ENCODE results near the gene CACNA1H. TPM values are rescaled to one million over a fixed set of nuclear protein-coding genes. Genes with fewer than 3 reads are reported as not detected.

Gene CACNA1H
- total RNA-seq, 5 donors from 2014 or later (not counting 1 experiment from before 2014, with no cell fraction given): 3.4 to 8.2 (median 4.8) TPM

GRCh38 chr16:1177053-1177452 is 24.1 kb downstream of the CACNA1H start:
- Histone ChIP-seq H3K27me3 (replicated peaks in 1 of 2; ENCODE audit: control insufficient read depth in 2 of 2, extremely low read depth in 1 of 2, insufficient read depth in 2 of 2, low read length in 1 of 2) (peaks cover 0 to 24% of the 10 kb centered on the region in 2 experiments), H3K4me1 (ENCODE audit: control insufficient read depth in 1 of 2, extremely low read depth in 1 of 2, insufficient read depth in 2 of 2, low read length in 2 of 2) (no peaks in the 10 kb centered on the region), H3K9me3 (no peaks in the 10 kb centered on the region), H3K27ac (ENCODE audit: low read length) (no peak overlapping the region), H3K36me3 (ENCODE audit: control insufficient read depth in 2 of 2, extremely low read depth in 1 of 2, insufficient read depth in 1 of 2, low read length in 1 of 2) (no peaks in the 10 kb centered on the region), H3K4me3 (ENCODE audit: control insufficient read depth in 1 of 2, extremely low read depth in 1 of 2, low read length in 1 of 2) (no peak overlapping the region)
- CTCF ChIA-PET: no interaction called here
- no peaks in the 10 kb centered on the region for H3K36me3 Mint-ChIP-seq
- POLR2A ChIA-PET: no interaction called here
- H3K4me1 Mint-ChIP-seq: no peaks in the 10 kb centered on the region
- peaks cover 0 to 3% of the 10 kb centered on the region in 2 donors for H3K27me3 Mint-ChIP-seq
- no peaks in the 10 kb centered on the region for H3K9me3 Mint-ChIP-seq
- WGBS (ENCODE audit: insufficient coverage): 80% methylated on average over 19 of the region's 19 CpGs
- H3K4me3 Mint-ChIP-seq: no peak overlapping the region
- no peak overlapping the region for H3K27ac Mint-ChIP-seq
- DNase-seq: no peak
- no peak for ATAC-seq (replicated peaks in 1 of 4)

DNA sequence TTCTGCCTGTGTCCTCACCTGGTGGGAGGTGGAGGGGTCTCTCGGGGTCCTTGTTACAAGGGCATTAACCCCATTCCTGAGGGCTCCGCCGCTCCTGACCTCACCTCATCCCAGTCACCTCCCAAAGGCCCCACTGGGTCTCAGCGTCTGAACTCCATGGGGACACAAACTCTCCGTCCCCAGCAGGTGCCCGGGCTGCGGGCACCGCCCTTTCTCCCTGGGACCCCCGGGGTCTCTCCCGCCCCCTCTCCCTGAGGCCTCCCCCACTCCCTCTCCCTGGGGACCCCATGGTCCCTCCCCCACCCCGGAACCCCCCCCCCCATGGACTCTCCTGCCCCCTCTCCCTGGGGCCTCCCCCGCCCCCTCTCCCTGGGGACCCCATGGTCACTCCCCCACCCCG is 24.8 kb downstream of the CACNA1H start:
- ATAC-seq (replicated peaks in 1 of 4): no peak
- no peaks in the 10 kb centered on the region for H3K9me3 ChIP-seq
- 93% methylated on average over 3 of the region's 13 CpGs for WGBS (ENCODE audit: insufficient coverage)
- CTCF ChIA-PET: no interaction called here
- H3K4me1 ChIP-seq (ENCODE audit: control insufficient read depth in 1 of 2, extremely low read depth in 1 of 2, insufficient read depth in 2 of 2, low read length in 2 of 2): no peaks in the 10 kb centered on the region
- DNase-seq: no peak
- Mint-ChIP-seq H3K4me1 (no peaks in the 10 kb centered on the region), H3K27me3 (peaks cover 0 to 3% of the 10 kb centered on the region in 2 donors), H3K36me3 (no peaks in the 10 kb centered on the region), H3K27ac (no peak overlapping the region), H3K9me3 (no peaks in the 10 kb centered on the region), H3K4me3 (no peak overlapping the region)
- H3K27me3 ChIP-seq (replicated peaks in 1 of 2; ENCODE audit: control insufficient read depth in 2 of 2, extremely low read depth in 1 of 2, insufficient read depth in 2 of 2, low read length in 1 of 2): peaks cover 0 to 24% of the 10 kb centered on the region in 2 experiments
- no peak overlapping the region for H3K27ac ChIP-seq (ENCODE audit: low read length)
- no peak overlapping the region for H3K4me3 ChIP-seq (ENCODE audit: control insufficient read depth in 1 of 2, extremely low read depth in 1 of 2, low read length in 1 of 2)
- no peaks in the 10 kb centered on the region for H3K36me3 ChIP-seq (ENCODE audit: control insufficient read depth in 2 of 2, extremely low read depth in 1 of 2, insufficient read depth in 1 of 2, low read length in 1 of 2)
- POLR2A ChIA-PET: no interaction called here

DNA sequence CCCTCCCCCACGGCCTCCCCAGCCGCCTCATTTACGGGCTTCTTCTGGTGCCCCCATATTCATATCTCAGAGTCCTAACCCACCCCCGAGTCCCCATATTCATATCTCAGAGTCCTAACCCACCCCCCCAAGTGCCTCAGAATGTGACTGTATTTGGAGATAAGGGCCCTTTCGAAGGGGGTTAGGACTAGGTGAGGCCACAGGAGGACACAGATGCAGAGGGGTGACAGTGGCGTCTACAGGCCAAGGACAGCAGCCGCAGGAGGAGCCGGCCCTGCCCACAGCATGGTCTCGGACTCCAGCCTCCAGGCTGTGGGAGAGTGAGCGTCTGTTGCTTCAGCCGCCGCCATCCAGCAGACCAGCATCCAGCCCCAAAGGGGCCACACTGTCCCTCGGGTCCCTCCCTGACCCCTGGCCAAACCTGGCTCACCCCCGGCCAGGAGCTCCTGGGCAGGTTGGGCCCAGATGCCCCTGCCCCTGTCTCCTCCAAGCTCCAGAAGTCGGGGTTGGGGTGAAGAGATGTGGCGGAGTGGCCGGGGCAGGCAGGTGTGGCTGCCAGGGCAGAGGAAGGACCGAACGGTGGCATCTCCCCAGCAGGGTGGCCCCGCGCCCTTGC is 25.5 kb downstream of the CACNA1H start:
- no peaks in the 10 kb centered on the region for H3K4me1 ChIP-seq (ENCODE audit: control insufficient read depth in 1 of 2, extremely low read depth in 1 of 2, insufficient read depth in 2 of 2, low read length in 2 of 2)
- DNase-seq (no peak), ATAC-seq (replicated peaks in 1 of 4) (no peak)
- Mint-ChIP-seq H3K27me3 (peaks cover 0 to 3% of the 10 kb centered on the region in 2 donors), H3K27ac (no peak overlapping the region), H3K4me1 (no peaks in the 10 kb centered on the region), H3K4me3 (no peak overlapping the region), H3K9me3 (no peaks in the 10 kb centered on the region), H3K36me3 (no peaks in the 10 kb centered on the region)
- no peaks in the 10 kb centered on the region for H3K36me3 ChIP-seq (ENCODE audit: control insufficient read depth in 2 of 2, extremely low read depth in 1 of 2, insufficient read depth in 1 of 2, low read length in 1 of 2)
- no peak overlapping the region for H3K27ac ChIP-seq (ENCODE audit: low read length)
- no peak overlapping the region for H3K4me3 ChIP-seq (ENCODE audit: control insufficient read depth in 1 of 2, extremely low read depth in 1 of 2, low read length in 1 of 2)
- H3K9me3 ChIP-seq: no peaks in the 10 kb centered on the region
- POLR2A ChIA-PET: no interaction called here
- peaks cover 0 to 24% of the 10 kb centered on the region in 2 experiments for H3K27me3 ChIP-seq (replicated peaks in 1 of 2; ENCODE audit: control insufficient read depth in 2 of 2, extremely low read depth in 1 of 2, insufficient read depth in 2 of 2, low read length in 1 of 2)
- WGBS (ENCODE audit: insufficient coverage): 83% methylated on average over 11 of the region's 21 CpGs
- CTCF ChIA-PET: no interaction called here

GRCh38 chr16:1180549-1181403 is 27.9 kb downstream of the CACNA1H start:
- DNase-seq (no peak), ATAC-seq (replicated peaks in 1 of 4) (no peak)
- POLR2A ChIA-PET: no interaction called here
- H3K36me3 ChIP-seq (ENCODE audit: control insufficient read depth in 2 of 2, extremely low read depth in 1 of 2, insufficient read depth in 1 of 2, low read length in 1 of 2): no peaks in the 10 kb centered on the region
- Mint-ChIP-seq H3K4me3 (no peak overlapping the region), H3K36me3 (no peaks in the 10 kb centered on the region), H3K4me1 (no peaks in the 10 kb centered on the region), H3K27ac (no peak overlapping the region), H3K9me3 (no peaks in the 10 kb centered on the region), H3K27me3 (peaks cover 0 to 3% of the 10 kb centered on the region in 2 donors)
- no peaks in the 10 kb centered on the region for H3K9me3 ChIP-seq
- CTCF ChIA-PET: no interaction called here
- H3K27me3 ChIP-seq (replicated peaks in 1 of 2; ENCODE audit: control insufficient read depth in 2 of 2, extremely low read depth in 1 of 2, insufficient read depth in 2 of 2, low read length in 1 of 2): peaks cover 0 to 33% of the 10 kb centered on the region in 2 experiments
- H3K4me3 ChIP-seq (ENCODE audit: control insufficient read depth in 1 of 2, extremely low read depth in 1 of 2, low read length in 1 of 2): no peak overlapping the region
- WGBS (ENCODE audit: insufficient coverage): 78% methylated on average over 32 of the region's 38 CpGs
- H3K4me1 ChIP-seq (ENCODE audit: control insufficient read depth in 1 of 2, extremely low read depth in 1 of 2, insufficient read depth in 2 of 2, low read length in 2 of 2): no peaks in the 10 kb centered on the region
- H3K27ac ChIP-seq (ENCODE audit: low read length): no peak overlapping the region

DNA sequence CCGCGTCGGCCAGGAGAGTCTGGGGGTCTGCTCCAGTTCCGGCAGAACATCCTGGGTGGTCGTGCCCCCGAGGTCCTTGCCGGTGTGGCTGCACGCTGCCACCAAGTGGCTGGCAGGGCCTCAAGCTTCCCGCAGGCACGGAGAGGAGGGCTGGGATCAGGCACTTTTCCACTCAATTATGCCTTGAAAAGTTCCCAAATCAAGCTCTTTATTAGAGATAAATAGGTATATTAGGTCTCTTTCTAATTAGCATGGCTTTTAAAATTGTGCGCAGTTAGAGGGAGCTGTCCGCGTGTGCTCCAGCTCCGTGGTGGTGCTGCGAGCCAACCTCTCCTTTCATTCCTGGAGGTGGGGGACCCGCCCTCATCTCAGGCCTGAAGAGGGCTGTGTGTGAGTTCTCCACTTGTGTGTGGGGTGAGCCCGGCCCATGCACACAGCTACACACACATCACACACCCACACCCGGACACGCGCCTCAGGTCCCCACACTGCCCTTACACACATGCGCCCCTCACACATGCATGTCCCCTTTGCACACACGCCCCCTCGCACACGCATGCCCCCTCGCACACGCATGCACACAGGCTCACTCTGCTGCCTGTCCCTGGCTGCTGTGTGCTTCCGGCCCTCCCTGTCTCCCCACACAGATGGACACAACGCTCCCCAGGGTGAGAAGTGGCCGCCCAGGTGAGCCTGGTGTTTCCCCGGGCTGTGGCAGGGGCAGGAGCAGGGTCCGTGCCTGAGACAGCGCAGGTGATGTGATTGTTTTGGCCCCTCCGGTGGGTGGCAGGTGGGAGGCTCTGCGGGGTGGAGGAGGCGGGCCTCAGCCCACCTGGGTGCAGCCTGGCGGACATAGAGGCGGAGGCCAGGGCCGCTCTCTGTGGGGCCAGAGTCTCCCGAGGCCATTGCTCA is 28.8 kb downstream of the CACNA1H start:
- H3K36me3 ChIP-seq (ENCODE audit: control insufficient read depth in 2 of 2, extremely low read depth in 1 of 2, insufficient read depth in 1 of 2, low read length in 1 of 2): no peaks in the 10 kb centered on the region
- no peak for DNase-seq
- H3K36me3 Mint-ChIP-seq: no peaks in the 10 kb centered on the region
- H3K27me3 Mint-ChIP-seq: peaks cover 0 to 3% of the 10 kb centered on the region in 2 donors
- peaks cover 0 to 31% of the 10 kb centered on the region in 2 experiments for H3K27me3 ChIP-seq (replicated peaks in 1 of 2; ENCODE audit: control insufficient read depth in 2 of 2, extremely low read depth in 1 of 2, insufficient read depth in 2 of 2, low read length in 1 of 2)
- H3K9me3 ChIP-seq: no peaks in the 10 kb centered on the region
- H3K4me3 Mint-ChIP-seq: no peak overlapping the region
- no peak for ATAC-seq (replicated peaks in 1 of 4)
- ChIA-PET POLR2A (no interaction called here), CTCF (no interaction called here)
- H3K27ac Mint-ChIP-seq: no peak overlapping the region
- H3K9me3 Mint-ChIP-seq: no peaks in the 10 kb centered on the region
- no peak overlapping the region for H3K4me3 ChIP-seq (ENCODE audit: control insufficient read depth in 1 of 2, extremely low read depth in 1 of 2, low read length in 1 of 2)
- no peaks in the 10 kb centered on the region for H3K4me1 Mint-ChIP-seq
- H3K27ac ChIP-seq (ENCODE audit: low read length): no peak overlapping the region
- 82% methylated on average over 22 of the region's 39 CpGs for WGBS (ENCODE audit: insufficient coverage)
- H3K4me1 ChIP-seq (ENCODE audit: control insufficient read depth in 1 of 2, extremely low read depth in 1 of 2, insufficient read depth in 2 of 2, low read length in 2 of 2): no peaks in the 10 kb centered on the region

DNA sequence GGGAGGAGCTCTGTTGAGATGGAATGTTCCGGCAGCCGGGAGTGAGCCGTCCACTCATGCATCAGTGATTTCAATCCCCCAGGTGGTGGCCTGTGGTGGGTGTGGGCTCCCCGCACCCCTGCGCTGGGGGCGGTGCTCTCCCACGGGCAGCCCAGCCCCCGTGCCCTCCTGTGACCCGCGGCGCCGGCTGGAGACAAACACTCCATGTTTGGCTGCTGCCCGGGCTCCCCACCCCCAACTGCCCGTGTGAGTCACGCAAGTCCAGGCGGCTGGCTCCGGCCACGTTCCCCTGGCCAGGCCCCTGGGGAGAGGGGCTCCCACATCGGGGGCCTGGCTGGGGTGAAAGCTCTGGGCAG is 29.4 kb downstream of the CACNA1H start:
- Mint-ChIP-seq H3K36me3 (no peaks in the 10 kb centered on the region), H3K4me3 (no peak overlapping the region), H3K9me3 (no peaks in the 10 kb centered on the region), H3K27ac (no peak overlapping the region), H3K4me1 (no peaks in the 10 kb centered on the region), H3K27me3 (peaks cover 0 to 3% of the 10 kb centered on the region in 2 donors)
- 61% methylated on average over 12 of the region's 19 CpGs for WGBS (ENCODE audit: insufficient coverage)
- Histone ChIP-seq H3K4me3 (ENCODE audit: control insufficient read depth in 1 of 2, extremely low read depth in 1 of 2, low read length in 1 of 2) (no peak overlapping the region), H3K9me3 (no peaks in the 10 kb centered on the region), H3K27ac (ENCODE audit: low read length) (no peak overlapping the region), H3K4me1 (ENCODE audit: control insufficient read depth in 1 of 2, extremely low read depth in 1 of 2, insufficient read depth in 2 of 2, low read length in 2 of 2) (no peaks in the 10 kb centered on the region), H3K27me3 (replicated peaks in 1 of 2; ENCODE audit: control insufficient read depth in 2 of 2, extremely low read depth in 1 of 2, insufficient read depth in 2 of 2, low read length in 1 of 2) (peaks cover 0 to 26% of the 10 kb centered on the region in 2 experiments), H3K36me3 (ENCODE audit: control insufficient read depth in 2 of 2, extremely low read depth in 1 of 2, insufficient read depth in 1 of 2, low read length in 1 of 2) (no peaks in the 10 kb centered on the region)
- DNase-seq (no peak), ATAC-seq (replicated peaks in 1 of 4) (no peak)
- POLR2A ChIA-PET: no interaction called here
- CTCF ChIA-PET: no interaction called here
